Measurements from ENCODE around the gene STOX2. TPM values are rescaled to one million over a fixed set of nuclear protein-coding genes. Genes with fewer than 3 reads are reported as not detected.

STOX2 gene
- polyA plus RNA-seq, 1 experiment: 2.4 TPM

DNA sequence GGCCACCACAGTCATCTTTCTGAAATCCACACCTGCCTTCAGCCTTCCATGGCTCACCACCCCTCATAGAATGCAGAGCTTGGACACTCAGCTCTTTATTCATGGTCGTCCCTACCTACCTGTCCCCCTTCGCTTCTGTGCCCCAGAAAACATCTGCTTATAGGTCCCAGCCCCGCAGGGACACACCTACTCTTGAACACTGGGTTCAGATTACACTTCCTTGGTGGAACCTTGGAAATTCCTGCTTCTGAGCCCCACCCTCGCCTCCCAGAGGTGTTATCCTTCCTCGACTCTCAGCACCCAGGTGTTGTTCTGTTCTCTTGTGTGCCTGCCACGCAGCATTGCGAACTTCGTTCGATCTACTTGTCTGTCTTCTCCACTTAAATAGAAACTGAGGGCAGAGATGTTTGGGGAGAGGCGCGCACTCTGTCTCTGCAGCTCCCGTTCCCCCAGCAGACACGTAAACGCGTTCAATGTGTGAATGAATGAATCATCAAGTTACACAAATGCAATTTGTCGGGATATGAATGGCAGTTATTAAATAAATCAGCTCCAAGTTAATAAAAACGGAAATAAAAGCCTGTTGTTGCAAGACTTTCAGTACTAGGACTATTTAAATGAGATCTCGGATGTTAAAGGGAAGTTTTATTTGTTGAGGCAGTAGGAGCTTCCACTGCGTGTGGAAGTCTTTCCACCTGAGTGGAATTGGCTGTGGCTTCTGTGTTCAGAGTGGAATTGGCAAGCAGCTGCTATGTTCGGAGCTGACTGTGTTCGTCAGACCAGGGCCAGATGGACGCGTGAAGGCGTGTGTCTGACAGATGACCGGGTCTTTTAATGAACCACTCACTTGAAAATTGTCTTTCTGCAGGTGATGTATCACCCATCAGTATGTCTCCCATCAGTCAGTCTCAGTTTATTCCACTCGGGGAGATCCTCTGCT is 95.6 kb downstream of the STOX2 start:
- ChIA-PET POLR2A (no interaction called here), CTCF (no interaction called here)

GRCh38 chr4:184003433-184003832 is 98.3 kb downstream of the STOX2 start:
- TF ChIP-seq CTCF (IDR thresholded peaks at IDR 0.05; ENCODE audit: low read depth, low read length): no peak
- POLR2A ChIA-PET: no interaction called here
- Histone ChIP-seq H3K27me3 (ENCODE audit: control insufficient read depth, insufficient read depth, low read length) (no peaks in the 10 kb centered on the region), H3K9me3 (ENCODE audit: control insufficient read depth, insufficient read depth, low read length) (no peaks in the 10 kb centered on the region), H3K4me3 (ENCODE audit: low read depth, low read length) (no peak overlapping the region), H3K27ac (ENCODE audit: low read depth, low read length) (no peak overlapping the region)
- DNase-seq (ENCODE audit: low read depth, low spot score): no peak
- CTCF ChIA-PET: no interaction called here

More for the DNA sequence above, 95.6 kb downstream of the STOX2 start:
- no peak for TF ChIP-seq CTCF (IDR thresholded peaks at IDR 0.05; ENCODE audit: low read depth, low read length)
- Histone ChIP-seq H3K27ac (ENCODE audit: low read depth, low read length) (no peak overlapping the region), H3K27me3 (ENCODE audit: control insufficient read depth, insufficient read depth, low read length) (no peaks in the 10 kb centered on the region), H3K4me3 (ENCODE audit: low read depth, low read length) (no peak overlapping the region), H3K9me3 (ENCODE audit: control insufficient read depth, insufficient read depth, low read length) (no peaks in the 10 kb centered on the region; the same call in 1 of the 2 replicates)
- DNase-seq (ENCODE audit: low read depth, low spot score): no peak

- no peak overlapping the region for H3K4me3 ChIP-seq (ENCODE audit: low read depth, low read length)
- ChIA-PET POLR2A (no interaction called here), CTCF (no interaction called here)
- DNase-seq (ENCODE audit: low read depth, low spot score): no peak
- peaks cover 5% of the 10 kb centered on the region; the same call in 1 of the 2 replicates for H3K9me3 ChIP-seq (ENCODE audit: control insufficient read depth, insufficient read depth, low read length)
- H3K27ac ChIP-seq (ENCODE audit: low read depth, low read length): no peak overlapping the region
- no peak for TF ChIP-seq CTCF (IDR thresholded peaks at IDR 0.05; ENCODE audit: low read depth, low read length)
- H3K27me3 ChIP-seq (ENCODE audit: control insufficient read depth, insufficient read depth, low read length): no peaks in the 10 kb centered on the region
Observed at GRCh38 chr4:184007891-184008290, 102.8 kb downstream of the STOX2 start.

DNA sequence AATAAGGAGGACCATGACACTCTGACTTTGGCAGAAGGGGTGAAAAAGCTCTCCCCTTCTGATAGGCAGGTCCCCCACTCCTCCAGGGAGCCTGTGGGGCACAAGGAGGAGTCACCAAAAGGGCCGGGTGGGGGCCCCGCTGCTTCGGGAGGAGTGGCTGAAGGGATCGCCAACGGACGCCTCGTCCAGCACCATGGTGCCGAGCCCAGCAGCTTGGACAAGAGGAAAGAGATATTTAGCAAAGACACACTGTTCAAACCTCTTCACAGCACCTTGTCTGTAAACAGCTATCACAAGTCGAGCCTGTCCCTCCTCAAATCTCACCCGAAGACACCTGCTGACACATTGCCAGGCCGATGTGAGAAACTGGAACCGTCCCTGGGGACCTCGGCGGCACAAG is 105.6 kb downstream of the STOX2 start:
- POLR2A ChIA-PET: no interaction called here
- no peak overlapping the region for H3K4me3 ChIP-seq (ENCODE audit: low read depth, low read length)
- no peak for TF ChIP-seq CTCF (IDR thresholded peaks at IDR 0.05; ENCODE audit: low read depth, low read length)
- H3K9me3 ChIP-seq (ENCODE audit: control insufficient read depth, insufficient read depth, low read length): peaks cover 5% of the 10 kb centered on the region; the same call in 1 of the 2 replicates
- H3K27ac ChIP-seq (ENCODE audit: low read depth, low read length): no peak overlapping the region
- CTCF ChIA-PET: no interaction called here
- no peak for DNase-seq (ENCODE audit: low read depth, low spot score)
- H3K27me3 ChIP-seq (ENCODE audit: control insufficient read depth, insufficient read depth, low read length): no peaks in the 10 kb centered on the region

- ChIA-PET POLR2A (interaction anchor here (0.7 kb wide), 1 partner anchor 24 kb away, joined by 3 read pairs; no protein-coding TSS in a partner anchor), CTCF (no interaction called here)
- Histone ChIP-seq H3K9me3 (ENCODE audit: control insufficient read depth, insufficient read depth, low read length) (peaks cover 5% of the 10 kb centered on the region; the same call in 1 of the 2 replicates), H3K27ac (ENCODE audit: low read depth, low read length) (no peak overlapping the region), H3K4me3 (ENCODE audit: low read depth, low read length) (no peak overlapping the region), H3K27me3 (ENCODE audit: control insufficient read depth, insufficient read depth, low read length) (no peaks in the 10 kb centered on the region)
- no peak for DNase-seq (ENCODE audit: low read depth, low spot score)
- no peak for TF ChIP-seq CTCF (IDR thresholded peaks at IDR 0.05; ENCODE audit: low read depth, low read length)
Observed at GRCh38 chr4:184011826-184012380, 106.8 kb downstream of the STOX2 start.
